IPS-NIHi11 (cell line): ENCODE results near the gene CTAGE1.
"Not testable (repeated sequence)": the region's sequence is repeated elsewhere in the genome, so short reads cannot be mapped to it uniquely, and the experiment has no call there.

Source experiments
- DNase-seq: peaks from one replicate; pipeline ENCODE4 v3.0.0; 2012; ENCODE audit warnings: mixed read lengths, low spot score

Gene CTAGE1, protein sequence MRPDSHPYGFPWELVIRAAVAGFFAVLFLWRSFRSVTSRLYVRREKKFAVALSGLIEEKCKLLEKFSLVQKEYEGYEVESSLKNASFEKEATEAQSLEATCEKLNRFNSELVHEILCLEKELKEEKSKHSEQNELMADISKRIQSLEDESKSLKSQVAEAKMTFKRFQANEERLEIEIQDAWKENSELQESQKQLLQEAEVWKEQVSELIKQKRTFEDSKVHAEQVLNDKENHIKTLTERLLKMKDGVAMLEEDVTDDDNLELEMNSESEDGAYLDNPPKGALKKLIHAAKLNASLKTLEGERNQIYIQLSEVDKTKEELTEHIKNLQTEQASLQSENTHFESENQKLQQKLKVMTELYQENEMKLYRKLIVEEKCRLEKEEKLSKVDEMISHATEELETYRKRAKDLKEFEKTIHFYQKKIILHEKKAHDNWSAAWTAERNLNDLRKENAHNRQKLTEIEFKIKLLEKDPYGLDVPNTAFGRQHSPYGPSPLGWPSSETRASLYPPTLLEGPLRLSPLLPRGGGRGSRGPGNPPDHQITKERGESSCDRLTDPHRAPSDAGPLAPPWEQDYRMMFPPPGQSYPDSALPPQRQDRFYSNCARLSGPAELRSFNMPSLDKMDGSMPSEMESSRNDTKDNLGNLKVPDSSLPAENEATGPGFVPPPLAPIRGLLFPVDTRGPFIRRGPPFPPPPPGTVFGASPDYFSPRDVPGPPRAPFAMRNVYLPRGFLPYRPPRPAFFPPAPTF

DNA sequence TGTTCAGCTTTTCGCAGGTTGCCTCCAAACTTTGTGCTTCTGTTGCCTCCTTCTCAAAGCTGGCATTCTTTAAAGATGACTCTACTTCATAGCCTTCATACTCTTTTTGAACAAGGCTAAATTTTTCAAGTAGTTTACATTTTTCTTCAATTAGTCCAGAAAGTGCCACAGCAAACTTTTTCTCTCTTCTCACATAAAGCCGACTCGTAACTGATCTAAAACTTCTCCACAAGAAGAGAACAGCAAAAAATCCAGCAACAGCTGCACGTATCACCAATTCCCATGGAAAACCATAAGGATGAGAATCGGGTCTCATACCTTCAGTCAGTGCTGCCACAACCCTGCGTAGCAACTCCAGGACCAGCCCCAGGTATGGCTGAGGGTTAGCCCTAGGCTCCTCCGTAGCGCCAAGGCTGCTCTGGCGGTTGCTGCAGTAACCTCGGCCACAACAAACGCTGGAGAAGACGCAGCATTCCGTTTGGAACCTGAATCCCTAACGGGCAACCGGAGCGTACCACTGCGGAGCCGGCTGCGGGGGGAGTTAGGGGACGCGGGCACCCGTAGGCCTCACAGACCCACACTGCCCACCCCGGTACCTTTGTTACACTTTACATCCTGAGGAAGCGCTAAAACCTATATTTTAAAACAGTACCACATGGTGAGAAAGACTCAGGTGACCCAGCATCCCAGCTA is at the start of gene CTAGE1:
CTAGE1 (minus strand) TSS at position 420 of the 693 bp plus-strand sequence; CDS start at position 316, 104 bp downstream.
- DNase-seq: peak; percentile 29

DNA sequence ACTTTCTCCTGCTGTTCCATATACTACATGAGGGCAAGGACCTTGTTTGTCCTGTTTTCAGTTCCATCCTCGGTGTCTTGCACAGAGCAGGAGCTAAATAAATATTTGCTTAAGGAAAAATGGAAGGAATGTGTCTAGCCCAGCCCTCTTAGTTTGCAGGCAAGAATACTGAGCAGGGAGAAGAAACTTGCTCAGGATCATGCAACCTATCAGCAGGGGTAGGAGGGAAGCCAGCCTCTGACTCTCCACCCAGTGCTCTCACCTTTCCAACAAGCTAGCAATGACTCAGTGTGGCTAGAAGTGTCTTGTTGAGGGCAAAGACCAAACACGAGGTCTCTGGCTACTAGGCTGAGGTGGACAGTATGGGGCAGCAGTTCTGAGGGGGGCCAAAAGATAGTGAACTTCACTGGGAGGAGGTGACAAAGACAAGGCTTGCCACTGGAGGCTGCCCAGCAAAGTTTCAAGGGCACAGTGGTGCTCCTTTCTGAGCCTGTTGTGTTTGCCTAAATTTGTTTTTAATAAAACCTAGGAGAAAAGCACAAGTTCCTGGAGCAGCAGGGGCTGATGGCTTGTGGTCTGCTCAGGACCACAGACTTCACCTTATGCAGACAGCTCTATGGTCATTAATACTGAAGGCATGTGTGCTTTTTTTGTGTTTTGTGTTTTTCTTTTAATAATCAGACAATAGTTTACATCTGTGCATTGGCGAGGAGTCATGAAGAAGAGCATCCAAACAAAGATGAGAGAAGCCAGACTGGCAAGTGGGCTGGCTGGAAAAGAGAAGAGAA is 49.1 kb upstream of the CTAGE1 start:
- DNase-seq: no peak

GRCh38 chr18:22465859-22466457 is 48.2 kb upstream of the CTAGE1 start:
- DNase-seq: no peak

DNA sequence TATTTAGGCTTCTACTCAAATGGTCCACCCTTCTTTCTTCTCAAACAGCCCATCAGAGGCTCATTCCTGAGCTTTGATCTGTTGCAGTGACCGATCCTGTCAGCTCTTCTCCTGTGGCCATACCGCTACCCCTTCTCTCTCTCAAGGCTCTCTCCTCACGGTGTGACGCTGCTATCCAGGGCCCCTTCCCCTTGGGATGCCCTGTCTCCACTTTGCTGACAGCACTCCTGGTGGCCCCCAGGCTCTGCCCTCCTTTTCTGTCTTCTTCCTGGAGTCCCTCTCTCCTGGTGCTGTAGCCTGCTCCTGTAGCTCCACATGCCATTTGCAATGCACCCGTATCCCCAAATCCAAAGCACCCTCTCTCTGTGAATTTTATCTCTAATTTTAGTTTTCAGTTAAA is 45.4 kb upstream of the CTAGE1 start:
- no peak for DNase-seq

GRCh38 chr18:22459491-22459890 is 41.8 kb upstream of the CTAGE1 start:
- DNase-seq: no peak

- no peak for DNase-seq
These were observed 39.8 kb upstream of the CTAGE1 start for GRCh38 chr18:22457524-22457923.

DNA sequence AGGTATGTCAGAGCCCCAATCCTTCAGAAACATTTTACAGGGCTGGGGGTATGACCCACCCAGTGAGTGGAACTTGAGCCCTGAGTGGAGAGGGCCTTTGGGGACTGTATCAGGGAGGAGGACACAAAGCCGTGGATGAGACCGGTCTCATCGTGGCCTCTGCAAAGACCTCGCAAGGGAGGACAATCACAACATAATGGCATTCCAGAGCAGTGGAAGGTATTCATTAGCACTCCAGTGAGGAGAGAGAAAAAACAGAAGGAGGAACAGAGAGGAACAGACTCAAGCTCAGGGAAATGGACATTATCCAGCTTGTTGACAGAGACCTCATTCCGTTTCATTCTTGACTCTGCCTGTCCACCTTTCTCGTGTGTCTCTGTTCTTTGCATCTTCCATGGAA is 38.8 kb upstream of the CTAGE1 start:
- DNase-seq: no peak

DNA sequence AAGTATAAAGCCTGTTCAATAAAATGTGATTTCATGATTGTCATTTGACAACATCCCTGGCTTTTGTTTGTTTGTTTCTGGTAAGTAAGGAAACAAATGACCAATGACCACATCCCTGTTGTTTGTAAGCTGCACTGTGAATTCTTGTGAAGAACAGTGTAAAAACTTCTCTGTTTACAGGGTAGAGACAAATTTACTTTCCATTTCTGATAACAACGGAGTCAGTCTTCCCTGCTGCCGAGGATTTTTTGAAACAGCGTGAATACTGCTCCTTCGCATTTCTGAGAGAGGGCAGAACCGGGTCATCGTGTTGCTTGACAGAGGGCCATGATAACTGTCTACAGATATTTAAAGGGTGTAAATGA is 38.4 kb upstream of the CTAGE1 start:
- no peak for DNase-seq

- no peak for DNase-seq
These were observed 37.9 kb upstream of the CTAGE1 start for GRCh38 chr18:22455425-22456115.

DNA sequence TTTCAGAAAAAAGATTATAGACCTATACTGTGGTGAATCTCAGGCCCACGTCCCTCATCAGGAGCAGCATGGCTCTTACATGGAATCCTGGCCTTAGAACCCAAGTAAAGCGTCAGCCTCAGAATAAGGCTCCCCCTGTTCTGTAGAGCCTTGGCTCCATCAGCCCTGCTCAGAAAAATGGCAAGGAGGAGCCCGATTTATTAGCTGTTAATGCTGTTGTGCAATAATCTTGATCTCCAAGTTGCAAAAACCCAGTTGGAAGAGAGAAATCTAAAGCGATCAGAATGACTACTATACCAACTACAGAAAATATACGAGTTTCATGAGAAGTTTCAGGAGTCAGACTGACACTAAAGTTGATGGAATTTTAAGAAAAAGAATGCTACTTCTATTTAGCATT is 35.6 kb upstream of the CTAGE1 start:
- no peak for DNase-seq

GRCh38 chr18:22452226-22452668 is 34.5 kb upstream of the CTAGE1 start:
- no peak for DNase-seq

DNA sequence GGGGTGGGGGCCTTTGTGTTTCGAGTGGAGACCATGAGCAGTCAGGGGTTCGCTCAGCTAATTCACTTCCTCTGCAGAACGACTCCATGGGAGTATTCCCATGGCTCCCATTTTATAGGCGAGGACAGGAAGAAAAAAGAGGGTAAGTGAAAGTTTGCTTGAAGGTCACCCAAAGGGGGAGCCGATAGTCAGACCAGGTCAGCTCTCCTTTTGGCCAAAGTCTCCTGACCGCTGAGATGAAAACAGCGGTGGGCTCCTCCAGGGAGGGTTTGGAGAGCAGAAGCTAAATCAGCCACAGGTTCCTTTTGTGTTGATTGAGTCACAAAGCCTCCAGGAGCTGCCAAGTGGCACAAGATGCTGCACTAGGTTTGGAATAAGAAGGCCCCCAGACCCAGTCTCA is 34.1 kb upstream of the CTAGE1 start:
- peak; percentile 37 for DNase-seq

DNA sequence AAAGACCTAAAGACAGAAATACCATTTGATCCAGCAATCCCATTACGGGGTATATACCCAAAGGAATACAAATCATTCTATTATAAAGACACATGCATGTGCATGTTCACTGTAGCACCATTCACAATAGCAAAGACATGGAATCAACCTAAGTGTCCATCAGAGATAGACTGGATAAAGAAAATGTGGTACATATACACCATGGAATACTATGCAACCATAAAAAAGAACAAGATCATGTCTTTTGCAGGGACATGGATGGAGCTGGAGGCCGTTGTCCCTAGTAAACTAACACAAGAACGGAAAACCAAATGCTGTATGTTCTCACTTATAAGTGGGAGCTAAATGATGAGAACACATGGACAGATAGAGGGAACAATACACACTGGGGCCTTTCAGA is 33.1 kb upstream of the CTAGE1 start:
- DNase-seq: not testable (repeated sequence)

DNA sequence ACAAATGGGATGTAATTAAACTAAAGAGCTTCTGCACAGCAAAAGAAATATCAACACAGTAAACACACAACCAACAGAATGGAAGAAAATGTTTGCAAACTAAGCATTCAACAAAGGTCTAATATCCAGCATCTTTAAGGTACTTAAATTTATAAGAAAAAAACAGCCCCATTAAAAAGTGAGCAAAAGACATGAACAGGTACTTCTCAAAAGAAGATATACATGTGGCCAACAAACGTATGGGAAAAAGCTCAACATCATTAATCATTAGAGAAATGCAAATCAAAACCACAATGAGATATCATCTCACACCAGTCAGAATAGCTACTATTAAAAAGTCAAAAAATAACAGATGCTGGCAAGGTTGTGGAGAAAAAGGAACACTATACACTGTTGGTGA is 32.6 kb upstream of the CTAGE1 start:
- DNase-seq: not testable (repeated sequence)

- DNase-seq: not testable (repeated sequence)
These were observed 32.0 kb upstream of the CTAGE1 start for GRCh38 chr18:22449753-22450152.

DNA sequence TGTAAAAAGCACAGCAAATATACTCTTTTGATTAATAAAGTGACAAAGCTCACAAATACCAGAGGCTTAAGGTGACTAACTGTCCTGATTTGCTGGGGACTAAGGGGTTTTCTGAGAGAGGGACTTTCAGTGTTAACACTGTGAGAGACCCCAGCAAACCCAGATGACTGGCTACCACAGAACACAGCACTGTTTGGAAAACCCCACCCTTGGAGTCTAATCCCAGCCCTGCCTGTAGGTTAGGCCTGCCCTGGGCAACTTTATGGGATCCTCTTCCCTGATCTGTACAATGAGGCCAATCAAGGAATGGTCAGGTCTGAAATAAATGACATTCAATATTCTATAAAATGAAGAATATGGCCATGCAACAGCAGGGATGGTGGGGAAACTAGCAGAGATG is 30.5 kb upstream of the CTAGE1 start:
- no peak for DNase-seq

DNA sequence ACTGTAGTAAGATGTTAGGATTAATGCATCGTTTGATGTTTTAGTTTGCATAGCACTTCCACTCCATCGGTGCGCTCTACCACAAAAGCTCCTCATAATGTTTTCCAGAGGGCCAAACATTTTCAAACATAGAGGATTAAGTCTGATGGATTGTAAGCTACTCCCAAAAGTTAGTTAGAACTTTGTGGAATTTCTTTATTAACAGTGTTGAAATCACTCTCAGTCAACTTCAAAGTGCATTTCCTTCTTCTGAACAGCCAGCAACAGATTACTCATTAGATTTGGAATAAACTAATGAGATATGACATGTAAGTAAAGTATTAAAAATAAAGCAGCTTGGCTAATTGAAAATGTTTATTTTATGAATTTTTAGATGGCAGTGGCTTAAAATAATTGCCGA is 30.1 kb upstream of the CTAGE1 start:
- DNase-seq: no peak

- DNase-seq: no peak
These were observed 29.2 kb upstream of the CTAGE1 start for GRCh38 chr18:22446911-22447310.

GRCh38 chr18:22446325-22446724 is 28.6 kb upstream of the CTAGE1 start:
- no peak for DNase-seq

GRCh38 chr18:22441638-22442037 is 23.9 kb upstream of the CTAGE1 start:
- DNase-seq: no peak

- no peak for DNase-seq
These were observed 21.7 kb upstream of the CTAGE1 start for GRCh38 chr18:22439447-22439846.
